ENCODE measurements around the gene ZNF296. TPM values are rescaled to one million over a fixed set of nuclear protein-coding genes. Genes with fewer than 3 reads are reported as not detected.

The ZNF296 gene
- total and polyA plus RNA-seq, 2 of the 8 experiments (the other 6 are each of a cell fraction or from before 2014, with no cell fraction given), result 2.7 to 7.5 TPM

DNA sequence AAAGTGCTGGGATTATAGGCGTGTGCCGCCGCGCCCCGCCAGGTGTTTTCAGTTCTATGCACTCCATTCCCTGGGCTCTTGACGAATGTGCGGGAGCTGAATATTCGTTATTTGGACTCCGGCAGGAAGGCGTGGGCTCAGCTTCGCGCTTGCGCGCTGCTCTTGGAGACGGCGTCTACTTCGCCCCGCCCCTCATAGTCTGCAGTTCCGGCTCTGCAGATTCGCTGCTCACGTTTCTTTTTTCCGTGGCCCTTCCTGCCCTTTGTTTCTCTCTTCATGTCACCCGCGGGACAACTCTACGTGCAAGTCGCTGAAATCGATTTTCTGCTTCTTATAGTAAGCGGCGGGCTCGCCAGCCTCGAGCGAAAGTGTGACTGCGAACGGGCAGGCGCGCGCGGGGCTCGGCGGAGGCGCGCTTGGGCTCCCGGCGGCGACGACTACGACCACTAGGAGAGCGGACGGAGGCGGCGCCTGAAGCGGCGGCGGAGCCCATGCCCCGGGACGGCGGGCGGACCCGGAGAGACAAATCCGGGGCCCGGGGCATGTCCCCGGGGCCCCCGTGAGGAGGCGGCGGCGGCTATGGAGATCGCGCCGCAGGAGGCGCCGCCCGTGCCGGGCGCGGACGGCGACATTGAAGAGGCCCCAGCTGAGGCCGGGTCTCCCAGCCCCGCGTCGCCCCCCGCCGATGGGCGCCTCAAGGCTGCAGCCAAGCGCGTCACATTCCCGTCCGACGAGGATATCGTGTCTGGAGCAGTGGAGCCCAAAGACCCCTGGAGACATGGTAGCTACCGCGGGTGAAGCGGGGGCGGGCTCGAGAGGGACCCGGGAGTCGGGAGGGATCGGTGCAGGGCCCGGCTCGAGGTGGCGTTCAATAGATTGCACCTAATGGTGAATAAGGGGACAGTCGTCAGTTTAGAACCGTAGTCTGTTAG, 16.7 kb upstream of the ZNF296 start, which contains the start of gene PPP1R37 (continued):
- TF ChIP-seq NANOG (IDR thresholded peaks at IDR 0.05; ENCODE audit: insufficient read depth, low read depth, low read length, poor library complexity, severe bottlenecking) (no peak), KDM4A (IDR thresholded peaks at IDR 0.05; ENCODE audit: low read depth, low read length, severe bottlenecking) (peak; percentile 68), SRF (IDR thresholded peaks at IDR 0.05; ENCODE audit: low read depth, low read length) (no peak), GABPA (IDR thresholded peaks at IDR 0.05; ENCODE audit: borderline replicate concordance, insufficient read depth, low read length) (no peak), RAD21 (IDR thresholded peaks at IDR 0.05 in 1 of 2, conservative IDR thresholded peaks at IDR 0.05 in 1 of 2; ENCODE audit: low read depth in 2 of 2, low read length in 2 of 2) (no peak), TCF12 (IDR thresholded peaks at IDR 0.05; ENCODE audit: low read depth, low read length) (peak; percentile 68; the same call in 1 of the 2 replicates), CHD2 (IDR thresholded peaks at IDR 0.05; ENCODE audit: low read length) (no peak), BRCA1 (IDR thresholded peaks at IDR 0.05; ENCODE audit: low read depth, low read length) (no peak), BACH1 (IDR thresholded peaks at IDR 0.05; ENCODE audit: low read length) (no peak), TAF1 (IDR thresholded peaks at IDR 0.05; ENCODE audit: low read depth, low read length) (peak; percentile 78), SIN3A (conservative IDR thresholded peaks at IDR 0.05 in 1 of 2, IDR thresholded peaks at IDR 0.05 in 1 of 2; ENCODE audit: low read depth in 1 of 2, low read length in 2 of 2) (peak; percentile 10 to 78; a peak in 1 of 4 replicates), KDM1A (IDR thresholded peaks at IDR 0.05; ENCODE audit: borderline replicate concordance, low read length) (no peak), SP1 (IDR thresholded peaks at IDR 0.05; ENCODE audit: low read depth, low read length) (peak; percentile 88; the same call in 1 of the 2 replicates), SIRT6 (IDR thresholded peaks at IDR 0.05; ENCODE audit: low read length) (no peak), MAFK (IDR thresholded peaks at IDR 0.05; ENCODE audit: low read depth, low read length) (no peak), RBBP5 (IDR thresholded peaks at IDR 0.05; ENCODE audit: borderline replicate concordance, low read depth, low read length) (peak; percentile 91), SAP30 (IDR thresholded peaks at IDR 0.05; ENCODE audit: insufficient read depth, insufficient replicate concordance, low read length) (peak; percentile 20), BCL11A (IDR thresholded peaks at IDR 0.05; ENCODE audit: low read depth in 2 of 2, low read length in 2 of 2) (no peak)
- TF ChIP-seq, protein P1, sequence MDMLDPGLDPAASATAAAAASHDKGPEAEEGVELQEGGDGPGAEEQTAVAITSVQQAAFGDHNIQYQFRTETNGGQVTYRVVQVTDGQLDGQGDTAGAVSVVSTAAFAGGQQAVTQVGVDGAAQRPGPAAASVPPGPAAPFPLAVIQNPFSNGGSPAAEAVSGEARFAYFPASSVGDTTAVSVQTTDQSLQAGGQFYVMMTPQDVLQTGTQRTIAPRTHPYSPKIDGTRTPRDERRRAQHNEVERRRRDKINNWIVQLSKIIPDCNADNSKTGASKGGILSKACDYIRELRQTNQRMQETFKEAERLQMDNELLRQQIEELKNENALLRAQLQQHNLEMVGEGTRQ (IDR thresholded peaks at IDR 0.05; ENCODE audit: low read length), result no peak
- TF ChIP-seq, protein P2, sequence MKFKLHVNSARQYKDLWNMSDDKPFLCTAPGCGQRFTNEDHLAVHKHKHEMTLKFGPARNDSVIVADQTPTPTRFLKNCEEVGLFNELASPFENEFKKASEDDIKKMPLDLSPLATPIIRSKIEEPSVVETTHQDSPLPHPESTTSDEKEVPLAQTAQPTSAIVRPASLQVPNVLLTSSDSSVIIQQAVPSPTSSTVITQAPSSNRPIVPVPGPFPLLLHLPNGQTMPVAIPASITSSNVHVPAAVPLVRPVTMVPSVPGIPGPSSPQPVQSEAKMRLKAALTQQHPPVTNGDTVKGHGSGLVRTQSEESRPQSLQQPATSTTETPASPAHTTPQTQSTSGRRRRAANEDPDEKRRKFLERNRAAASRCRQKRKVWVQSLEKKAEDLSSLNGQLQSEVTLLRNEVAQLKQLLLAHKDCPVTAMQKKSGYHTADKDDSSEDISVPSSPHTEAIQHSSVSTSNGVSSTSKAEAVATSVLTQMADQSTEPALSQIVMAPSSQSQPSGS (IDR thresholded peaks at IDR 0.05; ENCODE audit: low read length), result no peak

All from H1 (cell line).